Suppressor macrophage (primary cell): ENCODE data around the gene KIRREL2.
A peak's percentile ranks its signal among the peaks of the same experiment; 100 is the strongest.

Experiments used
- DNase-seq, 4 experiments: peaks; one replicate each; pipeline ENCODE4 v3.0.0-alpha.2; 2020 to 2022

Gene KIRREL2

GRCh38 chr19:35845215-35846037 is 11.3 kb upstream of the KIRREL2 start:
- peak in 3 of 4 experiments; percentile 42 to 54 (median 44) for DNase-seq

GRCh38 chr19:35846038-35846668 is 10.6 kb upstream of the KIRREL2 start:
- DNase-seq: peak in 1 of 4 experiments; percentile 13

GRCh38 chr19:35847911-35848310 is 8.8 kb upstream of the KIRREL2 start:
- DNase-seq: no peak

GRCh38 chr19:35848486-35848885 is 8.2 kb upstream of the KIRREL2 start:
- DNase-seq: no peak

GRCh38 chr19:35848919-35849505 is 7.7 kb upstream of the KIRREL2 start:
- DNase-seq: no peak

- DNase-seq: no peak
These were observed 5.3 kb upstream of the KIRREL2 start for GRCh38 chr19:35851213-35852028.

GRCh38 chr19:35852029-35852780 is 4.5 kb upstream of the KIRREL2 start, which contains the start of gene NPHS1:
NPHS1 (minus strand) TSS chr19:35852504; CDS start chr19:35851837, 667 bp downstream.
- no peak for DNase-seq

- DNase-seq: peak in 2 of 4 experiments; percentile 7 to 14
These were observed 3.5 kb upstream of the KIRREL2 start for GRCh38 chr19:35853038-35853756.

GRCh38 chr19:35858311-35858710 is 1.6 kb downstream of the KIRREL2 start:
- DNase-seq: no peak

- no peak for DNase-seq
These were observed 2.7 kb downstream of the KIRREL2 start for GRCh38 chr19:35859414-35859813.

GRCh38 chr19:35860436-35860817 is 3.7 kb downstream of the KIRREL2 start:
- DNase-seq: no peak

GRCh38 chr19:35860818-35861639 is 4.3 kb downstream of the KIRREL2 start:
- DNase-seq: no peak

GRCh38 chr19:35861640-35862160 is 5.0 kb downstream of the KIRREL2 start:
- DNase-seq: no peak

- no peak for DNase-seq
These were observed 5.8 kb downstream of the KIRREL2 start for GRCh38 chr19:35862528-35862927.

GRCh38 chr19:35863018-35863417 is 6.3 kb downstream of the KIRREL2 start:
- DNase-seq: no peak

- peak in 3 of 4 experiments; percentile 41 to 81 (median 71) for DNase-seq
These were observed 11.6 kb downstream of the KIRREL2 start, which contains the start of gene APLP1 for GRCh38 chr19:35868172-35868822. APLP1 (plus strand) TSS chr19:35868574; CDS start chr19:35868637, 63 bp downstream.

- DNase-seq: no peak
These were observed 12.2 kb downstream of the KIRREL2 start for GRCh38 chr19:35868823-35869326.

GRCh38 chr19:35869327-35870123 is 12.8 kb downstream of the KIRREL2 start:
- DNase-seq: peak; percentile 62 to 83 (median 70)
